T-helper 1 cell treated with Interleukin-12 subunit alpha and Interleukin-12 subunit beta and Interleukin-4 antibody, amounts not matched to agents 30 ng/mL and 1 ng/mL, for 36 hours (primary cell): Measurements from ENCODE around the gene TADA3. TPM values are rescaled to one million over a fixed set of nuclear protein-coding genes. Genes with fewer than 3 reads are reported as not detected.

ENCODE experiments used
- intact Hi-C: fragments of 100-400 bp; cut with micrococcal nuclease; formaldehyde crosslinking; loops from one replicate; pipeline ENCODE4 v1.15.1; 2024
- total RNA-seq: library from RNA; stranded (reverse); gene quantifications from 2 replicates; pipeline ENCODE4 v1.2.3, GENCODE V29; 2022

Gene TADA3, protein sequence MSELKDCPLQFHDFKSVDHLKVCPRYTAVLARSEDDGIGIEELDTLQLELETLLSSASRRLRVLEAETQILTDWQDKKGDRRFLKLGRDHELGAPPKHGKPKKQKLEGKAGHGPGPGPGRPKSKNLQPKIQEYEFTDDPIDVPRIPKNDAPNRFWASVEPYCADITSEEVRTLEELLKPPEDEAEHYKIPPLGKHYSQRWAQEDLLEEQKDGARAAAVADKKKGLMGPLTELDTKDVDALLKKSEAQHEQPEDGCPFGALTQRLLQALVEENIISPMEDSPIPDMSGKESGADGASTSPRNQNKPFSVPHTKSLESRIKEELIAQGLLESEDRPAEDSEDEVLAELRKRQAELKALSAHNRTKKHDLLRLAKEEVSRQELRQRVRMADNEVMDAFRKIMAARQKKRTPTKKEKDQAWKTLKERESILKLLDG
- total RNA-seq = 62.3 and 67.1 TPM in 2 replicates

DNA sequence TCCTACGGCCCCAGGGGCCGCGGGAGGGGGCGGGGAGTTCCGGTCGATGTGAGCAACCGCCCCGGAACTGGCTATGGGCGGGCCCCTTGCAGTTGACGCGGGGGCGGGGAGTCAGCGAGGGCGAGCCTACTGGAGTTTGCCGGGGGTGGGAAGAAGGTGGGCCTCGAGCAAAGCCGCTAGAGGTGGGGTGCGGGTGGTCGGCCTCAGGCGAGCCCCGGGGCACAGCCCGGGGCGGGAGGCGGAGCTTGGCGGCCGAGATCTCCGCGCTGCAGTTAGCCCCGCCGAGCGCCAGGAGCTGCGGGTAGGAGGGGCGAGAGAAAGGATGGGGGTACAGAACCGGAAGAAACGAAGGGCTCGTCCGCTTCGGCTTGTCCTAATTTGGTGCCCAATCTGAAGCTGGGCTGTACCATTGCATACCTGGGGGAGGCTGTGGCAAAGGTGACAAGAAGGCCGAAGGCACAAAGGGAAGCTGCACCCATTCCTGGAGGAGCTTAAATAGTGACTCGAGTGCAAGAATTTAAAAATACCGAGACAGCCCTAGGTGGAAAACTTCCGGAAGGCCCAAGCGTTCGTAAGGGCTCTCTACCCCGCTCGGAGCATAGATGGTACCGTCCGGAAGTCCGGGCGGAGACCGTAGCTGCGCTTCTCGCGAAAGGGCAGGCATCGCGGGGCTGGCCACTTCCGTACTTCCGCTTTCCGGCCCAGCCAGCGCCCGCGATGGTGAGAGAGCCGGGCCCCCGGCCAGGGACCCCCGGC lies at the start of gene TADA3, which contains the start of gene ARPC4:
Gene TADA3, minus strand, starts transcription at position 69 of the 756 bp plus-strand sequence. CDS start 1,007 bp downstream, outside the sequence.
Gene ARPC4, plus strand, starts transcription at position 678 of the 756 bp plus-strand sequence. Its CDS starts 40 bp downstream, at position 718.
- intact Hi-C loops = loop anchor here (1.0 to 2.0 kb wide), 19 partner anchors 12 to 529 kb away; partner anchors contain the start of genes BRK1, BRPF1, CRELD1 and EMC3

DNA sequence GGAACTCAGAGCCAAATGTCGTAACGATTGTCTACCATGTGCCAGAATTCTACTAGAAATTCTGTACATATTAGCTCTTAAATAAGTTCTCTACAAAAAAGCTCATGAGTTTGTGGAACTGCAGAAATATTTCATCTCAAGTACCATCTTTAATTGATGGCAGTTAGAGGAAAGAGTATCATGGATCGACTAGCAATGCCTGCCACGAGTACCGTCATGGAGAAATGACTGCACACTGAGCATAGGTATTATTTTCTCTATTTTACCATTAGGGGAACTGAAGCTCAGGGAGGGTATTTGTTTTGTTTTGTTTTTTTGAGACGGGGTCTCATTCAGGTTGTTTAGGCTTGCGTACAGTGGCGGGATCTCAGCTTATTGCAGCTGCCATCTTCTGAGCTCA lies 48.7 kb upstream of the TADA3 start:
- intact Hi-C loops = loop anchor here (10.0 kb wide), 1 partner anchor 894 kb away; no protein-coding TSS in a partner anchor

DNA sequence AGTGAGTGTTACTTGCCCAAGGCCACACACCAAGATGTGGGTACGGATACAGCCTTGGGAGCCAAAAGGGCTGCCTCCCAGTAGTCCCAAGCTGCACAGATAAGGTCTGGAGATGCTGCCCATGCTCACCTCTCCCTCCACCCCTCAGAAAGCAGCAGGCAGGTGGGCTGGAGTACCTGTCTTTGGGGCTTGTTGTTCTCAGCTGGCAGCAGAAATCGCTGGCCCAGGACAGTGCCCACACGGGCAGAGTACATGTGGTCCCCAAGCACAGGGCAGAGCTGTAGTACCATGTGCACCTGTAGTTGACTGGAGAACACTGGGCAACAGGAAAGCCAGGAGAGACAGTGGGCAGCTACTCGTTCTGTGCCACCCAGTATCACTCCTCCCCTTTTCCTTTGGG lies 46.6 kb upstream of the TADA3 start:
- intact Hi-C loops = no loop called here

DNA sequence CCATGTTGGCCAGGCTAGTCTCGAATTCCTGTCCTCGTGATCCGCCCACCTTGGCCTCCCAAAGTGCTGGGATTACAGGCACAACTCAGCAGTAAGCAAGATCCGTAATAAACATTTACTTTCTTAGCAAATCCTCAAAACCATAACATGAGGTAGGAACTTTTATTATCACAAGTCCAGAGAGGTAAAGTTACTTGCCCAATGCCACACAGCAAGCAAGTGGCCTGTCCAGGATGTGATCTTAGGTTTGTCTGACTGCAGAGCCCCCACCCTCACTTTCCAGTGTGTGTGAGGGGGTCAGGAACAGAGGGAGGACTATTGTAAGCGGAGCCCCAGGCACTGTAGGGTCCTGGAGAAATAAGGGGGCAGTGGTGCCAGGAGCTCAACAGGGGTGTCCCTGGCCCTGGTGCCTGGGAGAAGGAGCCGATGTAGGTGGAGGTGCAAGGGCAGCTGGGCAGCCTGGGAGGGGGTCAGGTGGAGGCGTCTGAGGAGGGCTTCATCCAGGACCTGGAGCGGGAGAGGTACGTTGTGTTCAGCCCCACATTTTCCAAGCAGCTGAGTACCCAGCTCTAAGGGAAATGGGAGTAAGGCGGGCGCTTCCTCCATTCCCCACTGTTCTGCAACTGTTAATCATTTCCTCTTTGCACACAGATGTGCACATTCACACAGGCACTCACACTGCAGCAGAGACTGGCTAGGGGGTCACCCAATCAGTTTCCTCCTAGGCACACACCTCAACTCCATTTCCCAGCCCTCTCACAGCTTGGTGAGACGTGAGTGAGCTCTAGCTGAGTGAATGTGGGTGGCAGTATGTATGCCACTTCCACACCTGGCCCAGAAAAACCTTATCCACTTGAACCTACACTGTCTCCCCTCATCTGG lies 45.7 kb upstream of the TADA3 start:
- intact Hi-C loops = no loop called here

DNA sequence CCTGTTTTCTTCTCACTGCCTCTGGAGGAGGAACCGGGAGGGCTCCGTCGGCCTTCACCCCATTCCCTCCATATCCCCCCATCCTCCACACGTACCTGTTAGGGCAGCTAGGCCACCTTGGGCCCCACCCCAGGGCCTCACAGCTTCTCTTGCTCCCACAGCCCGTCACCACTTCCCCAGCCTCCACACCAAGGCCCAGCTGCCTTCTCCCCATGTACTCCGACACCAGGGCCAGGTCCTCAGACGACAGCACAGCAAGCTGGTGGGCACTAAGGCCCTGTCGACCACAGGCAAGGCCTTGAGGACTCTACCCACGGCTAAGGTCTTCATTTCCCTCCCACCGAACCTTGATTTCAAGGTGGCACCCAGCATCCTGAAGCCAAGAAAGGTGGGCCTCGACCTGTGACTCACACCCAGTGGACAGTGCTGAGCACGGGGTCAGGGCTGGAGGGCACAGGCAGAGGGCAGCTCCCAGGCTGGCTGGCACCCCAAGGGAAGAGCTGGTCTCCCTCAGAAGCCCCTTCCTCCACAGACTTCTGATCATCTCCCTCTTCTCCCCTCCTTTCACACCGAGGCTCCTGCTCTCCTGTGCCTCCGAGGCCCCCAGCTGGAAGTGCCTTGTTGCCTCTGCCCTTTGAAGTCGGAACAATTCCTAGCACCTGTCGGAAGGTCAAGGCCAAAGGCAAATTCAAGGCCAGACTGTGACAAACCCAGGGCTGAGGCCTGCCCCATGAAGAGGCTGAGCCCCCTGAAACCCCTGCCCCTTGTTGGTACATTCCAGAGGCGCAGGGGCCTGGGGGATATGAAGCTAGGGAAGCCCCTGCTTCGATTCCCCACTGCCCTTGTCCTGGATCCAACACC lies 42.5 kb upstream of the TADA3 start:
- intact Hi-C loops = no loop called here

DNA sequence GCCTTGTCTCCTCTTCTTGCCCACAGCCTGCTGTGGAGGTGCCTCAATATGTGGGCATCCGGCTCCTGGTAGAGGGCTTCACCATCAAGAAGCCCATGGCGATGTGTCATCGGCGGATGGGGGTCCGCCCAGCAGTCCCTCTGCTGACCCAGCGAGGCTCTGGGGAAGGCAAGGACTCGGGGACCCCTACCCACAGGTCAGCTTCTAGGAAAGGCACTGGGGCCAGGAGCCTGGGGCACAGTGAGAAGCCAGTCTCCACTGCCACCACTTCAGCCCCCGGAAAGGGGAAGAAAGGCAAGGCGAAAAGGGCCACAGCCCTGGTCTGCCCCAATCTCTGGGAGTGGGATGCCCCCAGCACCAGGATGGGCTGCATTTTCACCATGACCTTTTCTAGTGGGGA lies 40.8 kb upstream of the TADA3 start:
- intact Hi-C loops = no loop called here

DNA sequence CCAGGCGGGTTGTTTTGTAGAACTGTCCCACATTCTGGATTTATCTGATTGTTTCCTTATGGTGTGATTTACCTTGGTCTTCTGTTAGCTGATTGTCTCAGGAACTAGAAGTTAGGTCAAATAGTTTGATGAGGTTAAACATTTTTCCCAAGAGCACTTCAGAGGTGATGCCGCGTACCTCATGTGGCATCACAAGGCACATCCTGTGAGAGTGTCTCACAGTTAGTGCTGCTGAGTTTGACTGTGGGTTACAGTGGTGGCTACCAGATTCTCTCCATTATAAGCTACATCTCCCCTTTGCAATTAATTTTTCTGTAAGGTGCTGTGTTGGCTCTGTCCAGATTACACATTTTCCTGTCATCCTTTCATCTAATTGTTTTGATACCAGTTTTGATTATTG lies 39.0 kb upstream of the TADA3 start:
- intact Hi-C loops = no loop called here

DNA sequence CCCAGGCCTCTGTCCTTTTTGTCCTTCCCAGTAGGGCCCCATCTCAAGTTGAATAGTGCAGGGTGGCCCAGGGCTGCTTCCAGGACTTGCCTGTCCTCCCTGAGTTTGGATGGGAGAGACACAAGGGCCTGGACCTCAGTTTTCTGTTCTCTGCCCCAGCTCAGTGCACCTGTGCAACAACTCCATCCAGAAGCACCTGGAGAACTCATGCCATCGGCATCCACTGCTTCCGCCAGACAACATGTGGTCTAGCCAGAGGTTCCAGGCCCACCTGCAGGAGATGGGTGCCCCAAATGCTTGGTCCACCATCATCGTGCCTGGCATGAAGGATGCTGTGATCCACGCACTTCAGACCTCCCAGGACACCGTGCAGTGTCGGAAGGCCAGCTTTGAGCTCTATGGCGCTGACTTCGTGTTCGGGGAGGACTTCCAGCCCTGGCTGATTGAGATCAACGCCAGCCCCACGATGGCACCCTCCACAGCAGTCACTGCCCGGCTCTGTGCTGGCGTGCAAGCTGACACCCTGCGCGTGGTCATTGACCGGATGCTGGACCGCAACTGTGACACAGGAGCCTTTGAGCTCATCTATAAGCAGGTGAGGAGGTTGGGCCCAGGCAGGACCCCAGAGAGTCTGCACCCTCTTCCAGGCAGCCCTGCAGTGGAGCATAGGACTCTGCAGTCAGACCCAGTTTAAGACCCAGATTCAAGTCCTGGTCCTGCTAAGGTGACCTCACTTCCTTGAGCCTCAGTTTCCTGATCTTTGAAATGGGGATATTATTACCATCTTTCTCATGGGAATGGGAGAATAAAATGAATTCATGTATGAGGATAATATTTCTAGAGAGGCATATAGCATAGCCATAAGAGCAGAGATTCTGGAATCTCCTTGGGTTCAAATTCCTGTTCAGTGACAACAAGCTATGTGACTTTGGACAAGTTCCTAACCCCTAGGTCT lies 36.8 kb upstream of the TADA3 start:
- intact Hi-C loops = no loop called here

DNA sequence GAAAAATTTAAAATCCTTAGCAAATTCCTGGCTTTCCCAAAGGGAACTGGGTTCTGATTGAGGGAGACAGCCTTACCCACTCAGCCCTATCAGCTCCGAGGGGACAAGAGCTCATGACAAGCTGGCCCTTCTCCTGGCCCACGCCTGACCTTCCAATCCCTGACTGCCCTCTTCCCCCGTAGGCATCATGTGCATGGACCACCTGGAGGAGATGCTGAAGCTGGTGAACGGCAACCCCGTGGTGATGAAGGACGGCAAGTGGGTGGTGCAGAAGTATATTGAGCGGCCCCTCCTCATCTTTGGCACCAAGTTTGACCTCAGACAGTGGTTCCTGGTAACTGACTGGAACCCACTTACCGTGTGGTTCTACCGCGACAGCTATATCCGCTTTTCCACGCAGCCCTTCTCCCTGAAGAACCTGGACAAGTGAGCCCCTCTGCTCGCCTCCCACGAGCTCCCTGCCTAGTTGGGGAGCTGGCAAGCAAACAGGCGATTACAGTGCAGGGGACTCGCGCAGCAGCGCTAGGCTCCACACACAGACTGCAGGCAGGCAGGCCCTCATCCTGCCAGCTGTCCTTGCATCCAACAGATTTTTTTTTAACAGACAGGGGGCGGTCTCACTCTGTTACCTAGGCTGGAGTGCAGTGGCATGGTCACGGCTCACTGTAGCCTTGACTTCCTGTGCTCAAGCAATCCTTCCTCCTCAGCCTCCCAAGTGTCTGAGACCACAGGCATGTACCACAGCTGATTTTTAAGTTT lies 34.7 kb upstream of the TADA3 start:
- intact Hi-C loops = loop anchor here (1.0 kb wide), 1 partner anchor 119 kb away; no protein-coding TSS in a partner anchor

DNA sequence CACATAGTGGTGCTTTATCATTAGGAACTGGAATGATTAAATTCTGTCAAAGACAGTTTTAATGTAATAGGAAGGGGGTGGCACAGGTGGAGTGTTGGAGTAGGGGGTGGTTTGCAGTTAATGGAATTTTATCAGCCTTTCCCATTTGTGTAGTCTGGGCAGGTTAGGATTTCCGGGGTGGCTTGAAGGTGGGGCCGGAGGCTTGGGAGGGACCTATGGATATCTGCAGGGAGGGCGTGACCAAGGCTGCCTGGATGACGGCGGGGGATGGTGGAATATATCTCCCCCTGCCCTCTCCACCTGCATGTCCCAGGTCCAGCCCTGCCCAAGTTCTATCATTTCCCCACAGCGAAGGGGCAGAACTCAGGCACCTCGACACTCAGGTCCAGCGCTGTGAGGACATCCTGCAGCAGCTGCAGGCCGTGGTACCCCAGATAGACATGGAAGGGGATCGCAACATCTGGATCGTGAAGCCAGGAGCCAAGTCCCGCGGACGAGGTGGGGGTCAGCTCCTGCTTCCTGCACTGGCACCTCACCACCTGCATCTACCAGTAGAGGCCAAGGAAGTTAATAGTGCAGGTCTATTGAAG lies 33.3 kb upstream of the TADA3 start:
- intact Hi-C loops = no loop called here

DNA sequence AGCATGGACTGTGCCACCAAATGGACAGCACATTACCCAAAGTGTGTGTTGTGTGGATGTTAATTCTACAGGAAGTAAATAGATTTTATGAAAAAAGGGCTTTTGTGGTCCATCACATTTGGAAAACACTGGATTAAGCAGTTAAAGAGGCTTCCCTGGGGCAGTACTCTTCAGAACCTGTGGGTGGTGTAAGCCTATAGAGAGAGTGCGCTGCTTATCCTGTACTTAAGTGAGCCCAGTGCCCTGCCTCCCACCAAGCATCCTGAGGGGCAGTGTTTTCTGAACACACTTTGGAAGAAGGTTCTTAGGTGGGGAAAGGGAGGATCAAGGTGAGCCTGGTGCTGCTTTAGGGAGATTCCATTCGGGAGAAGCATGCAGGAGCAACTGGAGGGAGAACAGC lies 28.7 kb upstream of the TADA3 start:
- intact Hi-C loops = no loop called here

DNA sequence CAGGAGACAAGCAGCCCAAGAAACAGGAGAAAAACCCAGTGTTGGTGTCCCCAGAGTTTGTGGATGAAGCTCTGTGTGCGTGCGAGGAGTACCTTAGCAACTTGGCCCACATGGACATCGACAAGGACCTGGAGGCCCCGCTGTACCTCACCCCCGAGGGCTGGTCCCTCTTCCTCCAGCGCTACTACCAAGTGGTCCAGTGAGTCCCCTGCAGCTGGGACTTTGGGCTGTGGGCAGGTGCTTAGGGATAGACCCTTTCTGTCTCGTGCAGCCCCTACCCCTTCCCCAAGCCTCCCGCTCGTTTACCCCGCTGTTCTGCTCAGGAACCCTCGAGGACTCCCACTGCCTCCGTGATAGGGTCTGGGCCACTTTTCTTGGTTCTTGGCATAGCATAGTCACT lies 28.3 kb upstream of the TADA3 start:
- intact Hi-C loops = no loop called here

DNA sequence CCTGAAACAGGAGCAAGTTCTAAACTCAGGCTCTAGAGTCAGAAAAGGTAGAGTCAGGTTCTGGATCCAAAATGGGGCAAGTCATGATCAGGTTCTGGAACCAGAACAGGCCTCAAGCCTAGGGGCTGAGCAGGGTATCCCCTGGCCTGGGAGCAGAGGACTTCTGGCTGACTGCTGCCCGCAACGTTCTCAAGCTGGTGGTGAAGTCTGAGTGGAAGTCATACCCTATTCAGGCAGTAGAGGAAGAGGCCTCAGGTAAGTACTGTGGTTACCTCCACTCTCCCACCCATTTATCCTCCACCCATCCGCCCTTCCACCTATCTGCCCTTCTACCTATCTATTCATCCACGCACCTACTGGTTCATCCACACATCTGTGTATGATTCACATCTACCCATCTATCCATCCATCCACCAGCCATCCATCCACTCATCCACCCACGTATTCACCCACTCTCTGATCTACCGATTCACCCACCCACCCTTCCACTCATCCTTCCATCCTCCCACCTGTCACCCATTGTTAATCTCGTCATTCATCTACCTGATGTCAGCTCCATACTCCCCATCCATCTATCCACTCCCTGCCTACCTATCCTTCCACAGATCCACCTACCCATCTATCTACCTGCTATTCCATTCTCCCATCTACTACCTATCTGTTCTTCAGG lies 26.5 kb upstream of the TADA3 start:
- intact Hi-C loops = no loop called here

DNA sequence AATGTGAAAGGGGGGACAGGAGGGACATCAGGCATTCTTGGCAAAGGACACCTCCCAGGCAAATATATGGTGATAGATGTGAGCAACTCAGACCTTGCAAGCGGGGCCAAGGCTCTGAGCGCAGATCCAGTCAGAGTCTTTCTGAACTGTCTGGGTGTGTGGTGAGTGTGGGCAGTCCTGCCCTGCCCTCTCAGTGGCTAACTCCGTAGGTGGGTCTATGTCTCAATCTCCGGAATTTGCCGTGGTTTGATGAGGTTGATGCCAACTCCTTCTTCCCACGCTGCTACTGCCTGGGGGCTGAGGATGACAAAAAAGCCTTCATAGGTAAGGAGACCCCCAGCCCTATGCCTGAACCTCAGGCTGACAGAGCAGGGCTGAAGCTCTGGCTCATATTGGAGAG lies 25.2 kb upstream of the TADA3 start:
- intact Hi-C loops = no loop called here

DNA sequence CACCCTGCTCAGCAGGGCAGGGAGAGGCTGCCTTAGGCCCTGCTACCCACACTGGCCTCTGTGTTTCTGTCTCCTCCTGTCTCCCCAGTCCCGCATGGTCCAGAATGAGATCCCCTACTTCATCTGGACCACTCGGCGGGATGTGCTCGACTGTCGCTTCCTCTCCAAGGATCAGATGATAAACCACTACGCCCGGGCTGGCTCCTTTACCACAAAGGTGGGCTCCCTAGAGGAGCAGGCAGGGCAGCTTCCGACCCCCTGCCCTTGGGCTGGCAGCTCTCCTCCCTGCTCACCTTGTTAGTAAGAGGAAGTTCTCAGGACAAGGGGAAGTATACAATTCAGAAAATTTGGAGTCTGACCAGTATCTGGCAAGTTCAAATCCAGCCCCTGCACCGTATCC lies 23.7 kb upstream of the TADA3 start:
- intact Hi-C loops = no loop called here

DNA sequence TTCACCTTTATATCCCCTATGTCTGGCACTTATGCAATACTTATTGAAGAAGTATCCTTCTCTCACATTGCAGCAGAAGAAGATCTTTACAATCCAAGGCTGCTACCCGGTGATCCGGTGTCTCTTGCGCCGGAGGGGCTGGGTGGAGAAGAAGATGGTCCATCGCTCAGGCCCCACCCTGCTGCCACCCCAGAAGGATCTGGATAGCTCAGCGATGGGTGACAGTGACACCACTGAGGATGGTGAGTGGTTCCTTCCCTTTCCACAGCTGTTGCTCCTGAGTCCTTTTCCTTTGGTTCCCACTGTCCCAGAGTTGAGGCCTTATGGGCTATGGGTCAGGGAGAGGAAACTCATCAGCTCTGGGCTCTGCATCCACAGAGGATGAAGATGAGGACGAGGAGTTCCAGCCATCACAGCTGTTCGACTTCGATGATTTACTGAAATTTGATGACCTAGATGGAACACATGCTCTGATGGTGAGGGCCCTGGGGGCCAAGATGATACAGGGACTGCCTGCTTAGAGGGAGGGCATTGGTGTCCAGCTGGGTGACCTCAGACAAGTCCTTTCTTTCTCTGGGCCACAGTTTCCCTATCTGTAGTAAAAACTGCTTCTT lies 20.7 kb upstream of the TADA3 start:
- intact Hi-C loops = no loop called here

DNA sequence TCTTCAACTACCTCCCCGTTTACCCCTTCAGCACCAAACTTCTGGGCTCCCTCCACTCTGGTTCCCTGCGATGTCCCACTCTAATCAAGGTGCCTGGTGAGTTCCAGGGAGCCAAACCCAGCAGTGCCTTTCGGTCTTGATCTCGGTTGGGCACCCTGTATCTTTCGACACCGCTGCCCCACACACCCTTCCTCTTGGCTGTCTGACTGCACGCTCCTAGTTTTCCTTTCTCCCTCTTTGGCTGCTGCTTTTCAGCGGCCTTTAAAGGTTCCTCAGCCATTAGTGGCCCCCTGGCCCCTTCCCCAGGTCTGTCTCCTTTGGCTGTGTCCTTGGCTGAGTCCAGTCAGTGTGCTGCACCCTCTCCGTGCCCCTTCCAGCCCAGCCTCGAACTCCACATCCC lies 18.6 kb upstream of the TADA3 start:
- intact Hi-C loops = no loop called here
